GM12891 (cell line): Measurements from ENCODE around the gene SAMMSON.

Experiments
- POLR2A ChIP-seq: IDR thresholded peaks from 2 replicates; pipeline ENCODE4 v1.6.1; 2011; ENCODE audit warnings: low read depth, low read length, control low read depth
- POLR2AphosphoS5 ChIP-seq: IDR thresholded peaks from 2 replicates; pipeline ENCODE4 v1.6.1; 2011; ENCODE audit warnings: low read depth, low read length, control low read depth
- SPI1 ChIP-seq: IDR thresholded peaks from 2 replicates; pipeline ENCODE4 v1.6.1; 2011; ENCODE audit warnings: low read depth, low read length, control low read depth

DNA sequence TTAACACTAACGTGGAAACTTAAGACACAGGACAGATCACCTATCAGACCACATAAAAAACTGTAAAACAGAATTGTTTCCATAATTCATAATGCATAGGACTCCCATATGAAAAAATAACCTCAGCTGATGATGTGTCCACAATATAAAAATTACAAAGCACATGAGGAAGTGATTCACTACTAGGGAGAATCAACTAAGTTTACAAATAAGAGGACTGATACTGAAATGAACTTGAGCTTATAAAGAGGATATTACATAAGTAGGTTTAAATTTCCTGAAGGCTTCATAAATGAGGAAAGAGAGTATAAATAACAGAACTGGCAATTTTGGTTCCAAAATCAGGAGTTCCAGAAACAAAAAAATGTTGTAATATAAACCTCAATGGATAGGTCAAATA lies 111.9 kb downstream of the SAMMSON start:
- no peak for TF ChIP-seq POLR2AphosphoS5
- no peak for TF ChIP-seq SPI1
- TF ChIP-seq POLR2A = no peak
